CD4-positive, alpha-beta T cell (primary cell): ENCODE measurements around the gene ATP2B2. TPM values are rescaled to one million over a fixed set of nuclear protein-coding genes. Genes with fewer than 3 reads are reported as not detected.

Experiments
- ATAC-seq: fragments of 200-7000 bp; cut with Tn5 transposase; one replicate; pipeline ENCODE4 v1.10.0; 2022; ENCODE audit warnings: mild to moderate bottlenecking; ENCODE audit not compliant: poor library complexity
- CTCF ChIA-PET: fragments of 350-600 bp; sonication (Branson Sonifier 250); formaldehyde crosslinking; loops from one replicate; lab custom pipeline; 2021; ENCODE audit warnings: antibody characterized with exemption, inconsistent platforms; lab: Charles Lee
- POLR2A ChIA-PET: fragments of 350-600 bp; sonication (Branson Sonifier 250); formaldehyde crosslinking; loops from one replicate; lab custom pipeline; 2021; ENCODE audit warnings: antibody characterized with exemption, inconsistent platforms; lab: Charles Lee
- DNase-seq, 14 experiments: peaks; one replicate each; pipeline ENCODE4 v3.0.0-alpha.2; 2013 to 2020; ENCODE audit warnings: mixed read lengths in 2 of 14
- H3K27ac ChIP-seq, 2 donors: one replicate each; pipeline versions ENCODE4 v1.5.1 to v1.7.0; 2013; ENCODE audit warnings: low read length in 2 of 2, low read depth in 1 of 2, mild to moderate bottlenecking in 1 of 2
- H3K27me3 ChIP-seq, 2 experiments: 1 replicate in 1 of 2; 2 replicates in 1 of 2; pipeline versions ENCODE4 v1.6.1 to v1.7.0; 2013; ENCODE audit warnings: low read length in 2 of 2, control low read depth in 1 of 2, mild to moderate bottlenecking in 1 of 2, moderate library complexity in 1 of 2; ENCODE audit not compliant: insufficient read depth in 2 of 2, control insufficient read depth in 1 of 2
- H3K36me3 ChIP-seq: one replicate; pipeline ENCODE4 v1.6.1; 2013; ENCODE audit warnings: low read length, control low read depth; ENCODE audit not compliant: insufficient read depth
- H3K4me1 ChIP-seq: one replicate; pipeline ENCODE4 v1.6.1; 2013; ENCODE audit warnings: low read length, control low read depth; ENCODE audit not compliant: insufficient read depth
- H3K4me3 ChIP-seq: one replicate; pipeline ENCODE4 v1.5.1; 2013; ENCODE audit warnings: mild to moderate bottlenecking, low read length, moderate library complexity
- H3K9me3 ChIP-seq, 2 experiments: 1 replicate in 1 of 2; 2 replicates in 1 of 2; pipeline versions ENCODE4 v1.6.1 to v1.7.0; 2013; ENCODE audit warnings: low read length in 2 of 2, mild to moderate bottlenecking in 2 of 2, control low read depth in 1 of 2, moderate library complexity in 1 of 2; ENCODE audit not compliant: control insufficient read depth in 1 of 2, insufficient read depth in 1 of 2
- H3K27ac Mint-ChIP-seq: one replicate; pipeline ENCODE4 v1.8.0; 2020; ENCODE audit warnings: mixed read lengths
- H3K27me3 Mint-ChIP-seq: one replicate; pipeline ENCODE4 v1.8.0; 2021; ENCODE audit warnings: mixed read lengths
- H3K36me3 Mint-ChIP-seq: one replicate; pipeline ENCODE4 v1.8.0; 2021; ENCODE audit warnings: low read depth, mixed read lengths
- H3K4me1 Mint-ChIP-seq: one replicate; pipeline ENCODE4 v1.8.0; 2021; ENCODE audit warnings: low read depth, mixed read lengths
- H3K4me3 Mint-ChIP-seq: one replicate; pipeline ENCODE4 v1.8.0; 2020; ENCODE audit warnings: mild to moderate bottlenecking, mixed read lengths
- H3K9me3 Mint-ChIP-seq: one replicate; pipeline ENCODE4 v1.8.0; 2020; ENCODE audit warnings: mixed read lengths
- CTCF ChIP-seq: fragments of 200-600 bp; IDR thresholded peaks from one replicate; pipeline ENCODE4 v1.8.0; 2022; ENCODE audit warnings: antibody characterized with exemption, mild to moderate bottlenecking
- intact Hi-C, 2 experiments: fragments of 100-400 bp; cut with DNase I in 1 of 2; cut with micrococcal nuclease in 1 of 2; formaldehyde crosslinking; loops; one replicate each; pipeline versions ENCODE4 v1.15.1 to v1.9.0; 2023 to 2025; cut with DNase I, micrococcal nuclease
- total RNA-seq, 174 experiments: library from RNA in 2 of 174; stranded (reverse) in 2 of 174; gene quantifications; one replicate each; pipeline ENCODE4 v1.2.3 and lab custom pipeline; 2021 to 2026

ATP2B2 gene
- total RNA-seq, 2 experiments from 2014 or later, result not detected

- H3K27ac ChIP-seq, result no peak overlapping the region
- H3K27me3 Mint-ChIP-seq, result peaks cover 12% of the 10 kb centered on the region
- no peaks in the 10 kb centered on the region for H3K36me3 ChIP-seq
- H3K36me3 Mint-ChIP-seq, result no peaks in the 10 kb centered on the region
- H3K4me3 Mint-ChIP-seq, result no peak overlapping the region
- H3K9me3 ChIP-seq, result no peaks in the 10 kb centered on the region
- ChIA-PET CTCF (no interaction called here), POLR2A (no interaction called here)
- H3K4me1 Mint-ChIP-seq, result no peaks in the 10 kb centered on the region
- H3K27me3 ChIP-seq, result peaks cover 0 to 8% of the 10 kb centered on the region in 2 experiments
- no peak for TF ChIP-seq CTCF
- ATAC-seq (no peak), DNase-seq (peak in 1 of 14 experiments; percentile 19)
- no peaks in the 10 kb centered on the region for H3K9me3 Mint-ChIP-seq
- intact Hi-C loops, result no loop called here
- no peak overlapping the region for H3K4me3 ChIP-seq
- H3K4me1 ChIP-seq, result no peaks in the 10 kb centered on the region
- H3K27ac Mint-ChIP-seq, result no peak overlapping the region
Measured at GRCh38 chr3:10531031-10531430, 25.6 kb upstream of the ATP2B2 start.

- no peak for ATAC-seq
- H3K4me1 Mint-ChIP-seq, result no peaks in the 10 kb centered on the region
- no peaks in the 10 kb centered on the region for H3K36me3 Mint-ChIP-seq
- Histone ChIP-seq H3K27me3 (peaks cover 0 to 15% of the 10 kb centered on the region in 2 experiments), H3K27ac (no peak overlapping the region), H3K4me1 (no peaks in the 10 kb centered on the region), H3K9me3 (no peaks in the 10 kb centered on the region), H3K4me3 (no peak overlapping the region), H3K36me3 (no peaks in the 10 kb centered on the region)
- no peak overlapping the region for H3K4me3 Mint-ChIP-seq
- no peak for DNase-seq
- CTCF ChIA-PET, result no interaction called here
- POLR2A ChIA-PET, result no interaction called here
- intact Hi-C loops, result no loop called here
- H3K27ac Mint-ChIP-seq, result no peak overlapping the region
- H3K27me3 Mint-ChIP-seq, result peaks cover 15% of the 10 kb centered on the region
- TF ChIP-seq CTCF, result no peak
- no peaks in the 10 kb centered on the region for H3K9me3 Mint-ChIP-seq
Measured at GRCh38 chr3:10530241-10530640, 24.9 kb upstream of the ATP2B2 start.

- no peaks in the 10 kb centered on the region for H3K4me1 Mint-ChIP-seq
- Histone ChIP-seq H3K27me3 (peaks cover 0 to 15% of the 10 kb centered on the region in 2 experiments), H3K4me3 (no peak overlapping the region), H3K27ac (no peak overlapping the region), H3K36me3 (no peaks in the 10 kb centered on the region), H3K9me3 (no peaks in the 10 kb centered on the region), H3K4me1 (no peaks in the 10 kb centered on the region)
- TF ChIP-seq CTCF, result no peak
- ATAC-seq (no peak), DNase-seq (no peak)
- peaks cover 19% of the 10 kb centered on the region for H3K27me3 Mint-ChIP-seq
- H3K4me3 Mint-ChIP-seq, result no peak overlapping the region
- CTCF ChIA-PET, result no interaction called here
- intact Hi-C loops, result no loop called here
- H3K9me3 Mint-ChIP-seq, result no peaks in the 10 kb centered on the region
- no peaks in the 10 kb centered on the region for H3K36me3 Mint-ChIP-seq
- POLR2A ChIA-PET, result no interaction called here
- H3K27ac Mint-ChIP-seq, result no peak overlapping the region
Measured at GRCh38 chr3:10529809-10530208, 24.4 kb upstream of the ATP2B2 start.
